ENCODE results near the gene IFI27. TPM values are rescaled to one million over a fixed set of nuclear protein-coding genes. Genes with fewer than 3 reads are reported as not detected.

The IFI27 gene
- total and polyA plus RNA-seq, 12 donors: 15.9 to 1,446 (median 373) TPM

GRCh38 chr14:94120667-94121340, 10.3 kb downstream of the IFI27 start:
- H3K27ac ChIP-seq: no peak overlapping the region
- DNase-seq: peak in 3 of 7 donors; percentile 5 to 42 (median 9)
- 84 to 89% (median 88%) methylated on average over 5 of the region's 5 CpGs for WGBS, 4 donors

DNA sequence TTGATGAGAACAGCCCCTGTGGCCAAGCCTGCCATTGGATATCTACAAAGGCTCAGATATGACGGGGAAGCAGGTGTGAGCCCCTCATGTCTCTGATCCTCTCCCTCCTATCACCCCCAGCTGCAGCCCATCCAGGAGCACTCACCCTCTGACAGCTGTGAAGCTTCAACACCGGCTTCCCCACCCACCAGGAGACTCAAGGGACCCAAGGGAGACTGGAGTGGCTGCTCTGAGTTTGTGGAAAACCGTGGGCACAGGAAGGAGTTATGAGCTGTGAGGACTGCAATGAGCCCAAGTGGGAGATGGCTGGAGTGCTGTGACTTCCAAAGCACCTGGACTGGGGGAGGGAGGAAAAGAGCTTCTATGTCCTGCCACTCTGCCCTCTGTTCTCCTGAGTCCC, 10.9 kb downstream of the IFI27 start:
- Histone ChIP-seq H3K4me1 (replicated peaks in 1 of 2) (no peaks in the 10 kb centered on the region), H3K27me3 (no peaks in the 10 kb centered on the region), H3K9me3 (replicated peaks in 1 of 3) (no peaks in the 10 kb centered on the region), H3K36me3 (replicated peaks in 1 of 2) (no peaks in the 10 kb centered on the region), H3K4me3 (no peak overlapping the region), H3K27ac (no peak overlapping the region)
- WGBS, 4 donors: 58 to 81% (median 62%) methylated on average over 3 of the region's 3 CpGs
- intact Hi-C loops (cut with DNase I): loop anchor here in 1 of 2 donors (10.0 kb wide), 1 partner anchor 47 kb away; no protein-coding TSS in a partner anchor
- DNase-seq: peak in 2 of 7 donors; percentile 1 to 33
- TF ChIP-seq, protein P1, sequence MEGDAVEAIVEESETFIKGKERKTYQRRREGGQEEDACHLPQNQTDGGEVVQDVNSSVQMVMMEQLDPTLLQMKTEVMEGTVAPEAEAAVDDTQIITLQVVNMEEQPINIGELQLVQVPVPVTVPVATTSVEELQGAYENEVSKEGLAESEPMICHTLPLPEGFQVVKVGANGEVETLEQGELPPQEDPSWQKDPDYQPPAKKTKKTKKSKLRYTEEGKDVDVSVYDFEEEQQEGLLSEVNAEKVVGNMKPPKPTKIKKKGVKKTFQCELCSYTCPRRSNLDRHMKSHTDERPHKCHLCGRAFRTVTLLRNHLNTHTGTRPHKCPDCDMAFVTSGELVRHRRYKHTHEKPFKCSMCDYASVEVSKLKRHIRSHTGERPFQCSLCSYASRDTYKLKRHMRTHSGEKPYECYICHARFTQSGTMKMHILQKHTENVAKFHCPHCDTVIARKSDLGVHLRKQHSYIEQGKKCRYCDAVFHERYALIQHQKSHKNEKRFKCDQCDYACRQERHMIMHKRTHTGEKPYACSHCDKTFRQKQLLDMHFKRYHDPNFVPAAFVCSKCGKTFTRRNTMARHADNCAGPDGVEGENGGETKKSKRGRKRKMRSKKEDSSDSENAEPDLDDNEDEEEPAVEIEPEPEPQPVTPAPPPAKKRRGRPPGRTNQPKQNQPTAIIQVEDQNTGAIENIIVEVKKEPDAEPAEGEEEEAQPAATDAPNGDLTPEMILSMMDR (IDR thresholded peaks at IDR 0.05): no peak
- no peak for TF ChIP-seq POLR2A (IDR thresholded peaks at IDR 0.05)

More at GRCh38 chr14:94120667-94121340, 10.3 kb downstream of the IFI27 start:
- TF ChIP-seq, protein P1 (IDR thresholded peaks at IDR 0.05): no peak
- TF ChIP-seq POLR2A (IDR thresholded peaks at IDR 0.05): no peak
- Histone ChIP-seq H3K4me3 (no peak overlapping the region), H3K9me3 (replicated peaks in 1 of 3) (no peaks in the 10 kb centered on the region), H3K4me1 (replicated peaks in 1 of 2) (no peaks in the 10 kb centered on the region), H3K27me3 (no peaks in the 10 kb centered on the region), H3K36me3 (replicated peaks in 1 of 2) (no peaks in the 10 kb centered on the region)
- intact Hi-C loops (cut with DNase I): loop anchor here in 1 of 2 donors (10.0 kb wide), 1 partner anchor 46 kb away; no protein-coding TSS in a partner anchor

DNA sequence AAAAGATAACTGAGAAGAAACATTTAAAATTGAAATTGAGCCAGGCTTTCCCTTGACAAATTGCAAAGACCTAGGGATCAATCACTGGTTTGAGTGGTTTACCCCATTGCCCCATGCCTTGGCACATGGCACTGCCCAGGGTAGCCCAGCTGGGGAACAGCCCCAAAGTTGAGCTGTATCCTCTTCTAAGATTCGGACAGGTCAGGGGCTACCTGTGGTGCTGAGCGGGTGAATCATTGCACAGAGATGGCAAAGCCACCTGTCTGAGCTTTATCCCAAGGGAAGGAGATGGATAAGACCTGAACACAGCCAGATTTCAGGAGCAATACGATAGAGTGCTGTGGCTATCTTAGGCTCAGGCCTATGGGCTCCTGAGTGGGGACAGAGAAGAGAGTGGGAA, 11.9 kb downstream of the IFI27 start:
- H3K4me3 ChIP-seq: no peak overlapping the region
- intact Hi-C loops (cut with DNase I): loop anchor here in 1 of 2 donors (10.0 kb wide), 1 partner anchor 48 kb away; no protein-coding TSS in a partner anchor
- peaks cover 0 to 4% of the 10 kb centered on the region in 2 donors for H3K36me3 ChIP-seq (replicated peaks in 1 of 2)
- no peaks in the 10 kb centered on the region for H3K4me1 ChIP-seq (replicated peaks in 1 of 2)
- WGBS, 4 donors: 63 to 92% (median 74%) methylated on average over 3 of the region's 3 CpGs
- TF ChIP-seq POLR2A (IDR thresholded peaks at IDR 0.05): no peak
- TF ChIP-seq, protein P1 (IDR thresholded peaks at IDR 0.05): no peak
- H3K27ac ChIP-seq: no peak overlapping the region
- H3K9me3 ChIP-seq (replicated peaks in 1 of 3): no peaks in the 10 kb centered on the region
- DNase-seq: peak in 2 of 7 donors; percentile 4 to 10
- no peaks in the 10 kb centered on the region for H3K27me3 ChIP-seq

GRCh38 chr14:94123296-94123695, 12.8 kb downstream of the IFI27 start:
- peak in 3 of 7 donors; percentile 4 to 33 (median 17) for DNase-seq
- Histone ChIP-seq H3K27ac (no peak overlapping the region), H3K36me3 (replicated peaks in 1 of 2) (peaks cover 0 to 6% of the 10 kb centered on the region in 2 donors), H3K4me1 (replicated peaks in 1 of 2) (no peaks in the 10 kb centered on the region), H3K9me3 (replicated peaks in 1 of 3) (no peaks in the 10 kb centered on the region), H3K27me3 (no peaks in the 10 kb centered on the region), H3K4me3 (no peak overlapping the region)
- TF ChIP-seq POLR2A (IDR thresholded peaks at IDR 0.05): no peak
- TF ChIP-seq, protein P1 (IDR thresholded peaks at IDR 0.05): no peak
- WGBS, 4 donors: 89 to 92% (median 91%) methylated on average over 6 to 9 of the region's 9 CpGs
- intact Hi-C loops (cut with DNase I): loop anchor here in 1 of 2 donors (10.0 kb wide), 1 partner anchor 48 kb away; no protein-coding TSS in a partner anchor

All from adrenal gland (tissue), 12 donors.